SK-N-SH treated with all-trans-retinoic acid at 6 μM for 48 hours (cell line): ENCODE data around the gene CDYL.

Experiments used
- ATAC-seq: fragments of 200-7000 bp; cut with Tn5 transposase; 3 replicates; pipeline ENCODE4 v1.9.1; 2020; ENCODE audit warnings: mild to moderate bottlenecking, moderate library complexity
- ARNTL ChIP-seq: fragments of 450-650 bp; formaldehyde crosslinking; IDR thresholded peaks from 2 replicates; pipeline ENCODE4 v1.5.0; 2020; ENCODE audit warnings: low read depth, mild to moderate bottlenecking, moderate library complexity, borderline replicate concordance
- CREB5 ChIP-seq: fragments of 250-450 bp; sonication (Bioruptor Pico); IDR thresholded peaks from 2 replicates; pipeline ENCODE4 v1.5.1; 2020; ENCODE audit warnings: low read depth, mild to moderate bottlenecking, moderate library complexity
- CSDC2 ChIP-seq: fragments of 250-450 bp; sonication (Bioruptor Pico); IDR thresholded peaks from 2 replicates; pipeline ENCODE4 v1.5.0; 2020; ENCODE audit warnings: mild to moderate bottlenecking, moderate library complexity
- CSRNP3 ChIP-seq: fragments of 250-450 bp; sonication (Bioruptor Pico); IDR thresholded peaks from 2 replicates; pipeline ENCODE4 v1.5.1; 2021; ENCODE audit warnings: mild to moderate bottlenecking, moderate library complexity
- ESRRG ChIP-seq: fragments of 250-450 bp; sonication (Bioruptor Pico); IDR thresholded peaks from 2 replicates; pipeline ENCODE4 v1.6.1; 2021; ENCODE audit warnings: mild to moderate bottlenecking
- GLIS3 ChIP-seq: fragments of 250-450 bp; sonication (Bioruptor Pico); IDR thresholded peaks from 2 replicates; pipeline ENCODE4 v1.5.0; 2020; ENCODE audit warnings: mild to moderate bottlenecking, moderate library complexity
- OSR1 ChIP-seq: fragments of 250-450 bp; sonication (Bioruptor Pico); IDR thresholded peaks from 2 replicates; pipeline ENCODE4 v1.8.0; 2022; ENCODE audit warnings: moderate library complexity, mild to moderate bottlenecking, inconsistent platforms
- PPARA ChIP-seq: fragments of 250-450 bp; sonication (Bioruptor Pico); IDR thresholded peaks from 2 replicates; pipeline ENCODE4 v1.5.0; 2020; ENCODE audit warnings: mild to moderate bottlenecking, borderline replicate concordance
- SNAI2 ChIP-seq: fragments of 250-450 bp; sonication (Bioruptor Pico); IDR thresholded peaks from 2 replicates; pipeline ENCODE4 v1.5.0; 2020; ENCODE audit warnings: mild to moderate bottlenecking, moderate library complexity
- TOX ChIP-seq: fragments of 250-450 bp; sonication (Bioruptor Pico); IDR thresholded peaks from 2 replicates; pipeline ENCODE4 v1.8.0; 2021; ENCODE audit warnings: mild to moderate bottlenecking, moderate library complexity, borderline replicate concordance
- ZC3H10 ChIP-seq: fragments of 250-450 bp; sonication (Bioruptor Pico); IDR thresholded peaks from 2 replicates; pipeline ENCODE4 v1.5.1; 2021; ENCODE audit warnings: mild to moderate bottlenecking, moderate library complexity
- ZFP3 ChIP-seq: fragments of 250-450 bp; sonication (Bioruptor Pico); IDR thresholded peaks from 2 replicates; pipeline ENCODE4 v1.5.0; 2020; ENCODE audit warnings: mild to moderate bottlenecking, moderate library complexity
- ZFP30 ChIP-seq: fragments of 450-650 bp; formaldehyde crosslinking; IDR thresholded peaks from 2 replicates; pipeline ENCODE4 v1.5.0; 2022; ENCODE audit warnings: mild to moderate bottlenecking, moderate library complexity
- ZNF565 ChIP-seq: fragments of 450-650 bp; formaldehyde crosslinking; conservative IDR thresholded peaks from 2 replicates; pipeline ENCODE4 v1.5.0; 2020; ENCODE audit warnings: low read depth, mild to moderate bottlenecking, moderate library complexity
- ZNF70 ChIP-seq: fragments of 450-650 bp; formaldehyde crosslinking; IDR thresholded peaks from 2 replicates; pipeline ENCODE4 v1.5.0; 2020; ENCODE audit warnings: mild to moderate bottlenecking, moderate library complexity
- ZNF8 ChIP-seq: fragments of 450-650 bp; formaldehyde crosslinking; IDR thresholded peaks from 2 replicates; pipeline ENCODE4 v1.5.0; 2020; ENCODE audit warnings: mild to moderate bottlenecking, moderate library complexity
- TF ChIP-seq, protein P1 (sequence below): fragments of 250-450 bp; sonication (Bioruptor Pico); IDR thresholded peaks from 2 replicates; pipeline ENCODE4 v1.8.0; 2020; ENCODE audit warnings: mild to moderate bottlenecking, moderate library complexity, borderline replicate concordance
- TF ChIP-seq, protein P2 (sequence below): fragments of 250-450 bp; sonication (Bioruptor Pico); IDR thresholded peaks from 2 replicates; pipeline ENCODE4 v1.5.0; 2020; ENCODE audit warnings: mild to moderate bottlenecking, moderate library complexity

CDYL gene

GRCh38 chr6:4812068-4812467 is 35.9 kb downstream of the CDYL start:
- TF ChIP-seq, protein P1, sequence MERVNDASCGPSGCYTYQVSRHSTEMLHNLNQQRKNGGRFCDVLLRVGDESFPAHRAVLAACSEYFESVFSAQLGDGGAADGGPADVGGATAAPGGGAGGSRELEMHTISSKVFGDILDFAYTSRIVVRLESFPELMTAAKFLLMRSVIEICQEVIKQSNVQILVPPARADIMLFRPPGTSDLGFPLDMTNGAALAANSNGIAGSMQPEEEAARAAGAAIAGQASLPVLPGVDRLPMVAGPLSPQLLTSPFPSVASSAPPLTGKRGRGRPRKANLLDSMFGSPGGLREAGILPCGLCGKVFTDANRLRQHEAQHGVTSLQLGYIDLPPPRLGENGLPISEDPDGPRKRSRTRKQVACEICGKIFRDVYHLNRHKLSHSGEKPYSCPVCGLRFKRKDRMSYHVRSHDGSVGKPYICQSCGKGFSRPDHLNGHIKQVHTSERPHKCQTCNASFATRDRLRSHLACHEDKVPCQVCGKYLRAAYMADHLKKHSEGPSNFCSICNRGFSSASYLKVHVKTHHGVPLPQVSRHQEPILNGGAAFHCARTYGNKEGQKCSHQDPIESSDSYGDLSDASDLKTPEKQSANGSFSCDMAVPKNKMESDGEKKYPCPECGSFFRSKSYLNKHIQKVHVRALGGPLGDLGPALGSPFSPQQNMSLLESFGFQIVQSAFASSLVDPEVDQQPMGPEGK (CRISPR knock-in tag), result no peak
- TF ChIP-seq CSRNP3 (CRISPR knock-in tag) (no peak), OSR1 (CRISPR knock-in tag) (no peak), PPARA (CRISPR knock-in tag) (no peak), ZFP30 (CRISPR knock-in tag) (no peak), ZC3H10 (CRISPR knock-in tag) (no peak), CSDC2 (CRISPR knock-in tag) (no peak), SNAI2 (CRISPR knock-in tag) (no peak), ZNF70 (no peak), ESRRG (CRISPR knock-in tag) (no peak), CREB5 (CRISPR knock-in tag) (no peak), ZFP3 (CRISPR knock-in tag) (no peak), ZNF565 (CRISPR knock-in tag) (no peak), GLIS3 (CRISPR knock-in tag) (no peak)
- TF ChIP-seq, protein P2, sequence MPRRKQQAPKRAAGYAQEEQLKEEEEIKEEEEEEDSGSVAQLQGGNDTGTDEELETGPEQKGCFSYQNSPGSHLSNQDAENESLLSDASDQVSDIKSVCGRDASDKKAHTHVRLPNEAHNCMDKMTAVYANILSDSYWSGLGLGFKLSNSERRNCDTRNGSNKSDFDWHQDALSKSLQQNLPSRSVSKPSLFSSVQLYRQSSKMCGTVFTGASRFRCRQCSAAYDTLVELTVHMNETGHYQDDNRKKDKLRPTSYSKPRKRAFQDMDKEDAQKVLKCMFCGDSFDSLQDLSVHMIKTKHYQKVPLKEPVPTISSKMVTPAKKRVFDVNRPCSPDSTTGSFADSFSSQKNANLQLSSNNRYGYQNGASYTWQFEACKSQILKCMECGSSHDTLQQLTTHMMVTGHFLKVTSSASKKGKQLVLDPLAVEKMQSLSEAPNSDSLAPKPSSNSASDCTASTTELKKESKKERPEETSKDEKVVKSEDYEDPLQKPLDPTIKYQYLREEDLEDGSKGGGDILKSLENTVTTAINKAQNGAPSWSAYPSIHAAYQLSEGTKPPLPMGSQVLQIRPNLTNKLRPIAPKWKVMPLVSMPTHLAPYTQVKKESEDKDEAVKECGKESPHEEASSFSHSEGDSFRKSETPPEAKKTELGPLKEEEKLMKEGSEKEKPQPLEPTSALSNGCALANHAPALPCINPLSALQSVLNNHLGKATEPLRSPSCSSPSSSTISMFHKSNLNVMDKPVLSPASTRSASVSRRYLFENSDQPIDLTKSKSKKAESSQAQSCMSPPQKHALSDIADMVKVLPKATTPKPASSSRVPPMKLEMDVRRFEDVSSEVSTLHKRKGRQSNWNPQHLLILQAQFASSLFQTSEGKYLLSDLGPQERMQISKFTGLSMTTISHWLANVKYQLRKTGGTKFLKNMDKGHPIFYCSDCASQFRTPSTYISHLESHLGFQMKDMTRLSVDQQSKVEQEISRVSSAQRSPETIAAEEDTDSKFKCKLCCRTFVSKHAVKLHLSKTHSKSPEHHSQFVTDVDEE (CRISPR knock-in tag), result no peak
- ATAC-seq, result no peak; the same call in 2 of the 3 replicates

- TF ChIP-seq CSDC2 (CRISPR knock-in tag) (no peak), CREB5 (CRISPR knock-in tag) (no peak), ARNTL (CRISPR knock-in tag) (no peak), OSR1 (CRISPR knock-in tag) (no peak), GLIS3 (CRISPR knock-in tag) (no peak)
- no peak for ATAC-seq
Measured at GRCh38 chr6:4813055-4813454, 36.9 kb downstream of the CDYL start.

DNA sequence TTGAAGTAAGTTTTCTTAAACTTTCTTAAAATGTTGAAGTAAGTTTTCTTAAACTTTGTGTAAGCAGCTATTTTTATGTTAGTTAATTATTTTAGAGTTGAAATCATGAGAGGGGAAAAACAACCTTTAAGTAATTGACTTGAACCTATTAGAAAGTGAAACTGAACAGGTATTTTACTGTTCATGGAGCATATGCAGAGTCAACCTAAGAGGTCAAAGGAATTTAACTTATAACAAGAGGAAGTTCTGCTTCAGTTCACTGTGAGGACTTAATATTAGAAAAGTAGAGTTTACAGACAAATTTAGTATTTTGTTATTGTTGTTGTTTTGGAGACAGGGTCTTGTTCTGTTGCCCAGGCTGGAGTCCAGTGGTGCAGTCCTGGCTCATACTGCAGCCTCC is 38.0 kb downstream of the CDYL start:
- no peak for ATAC-seq
- TF ChIP-seq PPARA (CRISPR knock-in tag) (no peak), CREB5 (CRISPR knock-in tag) (no peak), ZNF8 (CRISPR knock-in tag) (no peak), ZNF565 (CRISPR knock-in tag) (no peak), TOX (CRISPR knock-in tag) (no peak), ESRRG (CRISPR knock-in tag) (no peak), ZFP3 (CRISPR knock-in tag) (no peak)
